Immature natural killer cell (primary cell): ENCODE data around the gene ADIPOR2. TPM values are rescaled to one million over a fixed set of nuclear protein-coding genes. Genes with fewer than 3 reads are reported as not detected.

Experiments used
- DNase-seq, 3 donors: peaks; one replicate each; pipeline ENCODE4 v3.0.0; 2022; ENCODE audit warnings: mixed read lengths in 1 of 3
- H3K27ac Mint-ChIP-seq, 6 donors: one replicate each; pipeline ENCODE4 v1.8.0; 2020; ENCODE audit warnings: mixed read lengths in 6 of 6, mild to moderate bottlenecking in 5 of 6, inconsistent platforms in 4 of 6, moderate library complexity in 3 of 6
- H3K27me3 Mint-ChIP-seq, 3 donors: one replicate each; pipeline ENCODE4 v1.8.0; 2020 to 2021; ENCODE audit warnings: low read depth in 3 of 3, mild to moderate bottlenecking in 3 of 3, mixed read lengths in 3 of 3, moderate library complexity in 3 of 3, inconsistent platforms in 1 of 3
- H3K36me3 Mint-ChIP-seq, 3 donors: one replicate each; pipeline ENCODE4 v1.8.0; 2020; ENCODE audit warnings: mixed read lengths in 3 of 3, inconsistent platforms in 2 of 3, mild to moderate bottlenecking in 2 of 3
- H3K4me1 Mint-ChIP-seq, 2 donors: one replicate each; pipeline ENCODE4 v1.8.0; 2020; ENCODE audit warnings: inconsistent platforms in 2 of 2, mild to moderate bottlenecking in 2 of 2, mixed read lengths in 2 of 2, moderate library complexity in 1 of 2
- H3K4me3 Mint-ChIP-seq, 5 donors: one replicate each; pipeline ENCODE4 v1.8.0; 2020; ENCODE audit warnings: mild to moderate bottlenecking in 5 of 5, mixed read lengths in 5 of 5, inconsistent platforms in 3 of 5, moderate library complexity in 3 of 5
- H3K9me3 Mint-ChIP-seq, 6 donors: one replicate each; pipeline ENCODE4 v1.8.0; 2020; ENCODE audit warnings: mild to moderate bottlenecking in 6 of 6, mixed read lengths in 6 of 6, inconsistent platforms in 4 of 6, moderate library complexity in 3 of 6
- polyA plus RNA-seq, 3 donors: library from polyadenylated mRNA; unstranded; fragments of 300-500 nt; fragmentation: Illumina TruSeq; gene quantifications; one replicate each; pipeline ENCODE4 v1.2.3, GENCODE V29; 2021

The ADIPOR2 gene
- polyA plus RNA-seq, 3 donors from 2014 or later, result 4.6 to 11.3 (median 4.7) TPM

DNA sequence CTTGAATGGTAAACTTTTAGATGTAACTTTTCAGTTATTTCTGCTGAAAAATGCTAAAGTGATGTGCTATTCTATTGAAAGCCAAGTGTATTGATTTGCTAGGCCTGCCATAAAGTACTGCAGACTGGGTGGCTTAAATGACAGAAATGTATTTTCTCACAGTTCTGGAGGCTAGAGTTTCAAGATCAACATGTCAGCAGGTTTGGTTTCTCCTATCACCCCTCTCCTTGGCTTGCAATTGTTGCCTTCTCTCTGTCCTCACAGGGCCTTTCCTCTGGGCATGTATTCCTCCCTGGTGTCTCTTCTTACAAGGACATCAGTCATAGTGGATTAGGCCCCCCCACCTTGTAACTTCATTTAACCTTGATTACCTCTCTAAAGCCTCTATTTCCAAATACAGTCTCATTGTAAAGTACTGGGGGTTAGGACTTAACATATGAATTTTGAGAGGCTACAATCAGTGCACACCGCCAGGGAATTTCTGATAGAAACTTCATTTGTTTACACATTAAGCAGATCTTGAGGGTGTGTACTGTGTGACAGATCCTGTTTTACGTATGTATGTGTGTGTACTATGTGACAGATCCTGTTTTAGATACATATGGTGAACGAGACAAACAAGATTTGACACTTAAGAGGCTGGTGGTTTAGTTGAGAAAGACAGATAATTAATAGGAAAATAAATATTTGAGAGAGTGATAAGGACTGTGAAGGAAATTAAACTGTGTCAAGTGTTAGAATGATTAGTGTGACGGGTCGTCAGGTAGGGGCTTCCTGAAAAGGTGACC is 49.5 kb downstream of the ADIPOR2 start:
- no peaks in the 10 kb centered on the region for H3K9me3 Mint-ChIP-seq
- DNase-seq, result peak; percentile 40 to 57 (median 55)
- peak overlapping the region; percentile 36 to 74 (median 66) for H3K4me3 Mint-ChIP-seq
- peaks cover 63 to 72% of the 10 kb centered on the region in 2 donors for H3K4me1 Mint-ChIP-seq
- peak overlapping the region; percentile 89 to 94 (median 92) for H3K27ac Mint-ChIP-seq
- H3K27me3 Mint-ChIP-seq, result peaks cover 0 to 2% (median 0%) of the 10 kb centered on the region in 3 donors
- peaks cover 0 to 2% (median 2%) of the 10 kb centered on the region in 3 donors for H3K36me3 Mint-ChIP-seq

GRCh38 chr12:1741154-1741949 is 50.5 kb downstream of the ADIPOR2 start:
- Mint-ChIP-seq H3K4me3 (peak overlapping the region; percentile 47 to 74 (median 66)), H3K4me1 (peaks cover 63 to 80% of the 10 kb centered on the region in 2 donors), H3K9me3 (peaks cover 0 to 2% (median 0%) of the 10 kb centered on the region in 6 donors), H3K27ac (peak overlapping the region; percentile 89 to 94 (median 92)), H3K36me3 (peaks cover 6 to 7% (median 6%) of the 10 kb centered on the region in 3 donors), H3K27me3 (peaks cover 0 to 2% (median 0%) of the 10 kb centered on the region in 3 donors)
- DNase-seq, result no peak

DNA sequence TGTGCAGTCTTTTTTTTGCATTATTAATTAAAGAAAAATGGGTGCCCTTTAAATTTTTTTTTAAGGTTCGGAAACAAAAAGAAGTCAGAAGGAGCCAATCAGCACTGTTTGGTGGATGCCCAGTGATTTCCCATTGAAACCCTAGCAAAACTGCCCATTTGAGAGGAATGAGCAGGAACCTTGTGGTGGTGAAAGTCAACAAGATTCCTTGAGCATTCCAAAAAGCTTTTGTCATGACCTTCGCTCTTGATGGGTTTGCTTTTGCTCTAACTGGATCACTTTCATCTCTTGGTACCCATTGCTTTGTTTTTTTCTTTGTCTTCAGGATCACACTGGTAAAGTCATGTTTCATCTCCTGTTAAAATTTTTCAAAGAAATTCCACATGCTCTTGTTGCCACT is 54.1 kb downstream of the ADIPOR2 start:
- Mint-ChIP-seq H3K27me3 (peaks cover 0 to 6% (median 0%) of the 10 kb centered on the region in 3 donors), H3K4me3 (no peak overlapping the region), H3K9me3 (peaks cover 0 to 14% (median 9%) of the 10 kb centered on the region in 6 donors), H3K27ac (no peak overlapping the region), H3K4me1 (peaks cover 42 to 75% of the 10 kb centered on the region in 2 donors), H3K36me3 (peaks cover 15 to 28% (median 23%) of the 10 kb centered on the region in 3 donors)
- DNase-seq, result no peak

DNA sequence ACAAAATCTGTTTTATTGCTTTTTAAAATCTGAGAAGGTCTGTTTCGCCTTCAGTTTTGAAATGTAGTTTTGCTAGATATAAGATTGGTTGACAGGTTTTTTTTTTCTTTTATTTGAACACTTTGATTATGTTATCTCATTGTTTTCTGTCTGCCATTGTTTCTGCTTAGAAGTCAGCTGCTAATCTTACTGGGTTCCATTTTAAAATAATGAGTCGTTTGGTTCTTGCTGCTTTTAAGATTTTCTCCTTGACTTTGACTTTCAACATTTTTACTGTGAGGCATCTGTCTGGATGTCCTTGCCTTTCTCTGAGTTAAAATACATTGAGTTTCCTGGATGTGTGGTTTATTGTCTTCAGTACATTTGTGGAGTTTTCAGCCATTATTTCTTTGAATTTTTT is 56.7 kb downstream of the ADIPOR2 start:
- H3K4me1 Mint-ChIP-seq, result peaks cover 26 to 67% of the 10 kb centered on the region in 2 donors
- H3K27me3 Mint-ChIP-seq, result peaks cover 0 to 6% (median 0%) of the 10 kb centered on the region in 3 donors
- H3K9me3 Mint-ChIP-seq, result peaks cover 0 to 14% (median 9%) of the 10 kb centered on the region in 6 donors
- peaks cover 15 to 28% (median 23%) of the 10 kb centered on the region in 3 donors for H3K36me3 Mint-ChIP-seq
- no peak for DNase-seq
- H3K4me3 Mint-ChIP-seq, result no peak overlapping the region
- peak overlapping the region in 3 of 6 donors; percentile 34 to 60 (median 52) for H3K27ac Mint-ChIP-seq

- Mint-ChIP-seq H3K9me3 (peaks cover 0 to 14% (median 9%) of the 10 kb centered on the region in 6 donors), H3K4me1 (peaks cover 28 to 71% of the 10 kb centered on the region in 2 donors), H3K36me3 (peaks cover 15 to 28% (median 23%) of the 10 kb centered on the region in 3 donors), H3K4me3 (no peak overlapping the region), H3K27ac (peak overlapping the region in 3 of 6 donors; percentile 41 to 76 (median 71)), H3K27me3 (peaks cover 0 to 6% (median 0%) of the 10 kb centered on the region in 3 donors)
- no peak for DNase-seq
These were observed 58.1 kb downstream of the ADIPOR2 start for GRCh38 chr12:1749019-1749418.

GRCh38 chr12:1750300-1750699 is 59.4 kb downstream of the ADIPOR2 start:
- no peak for DNase-seq
- peaks cover 0 to 4% (median 0%) of the 10 kb centered on the region in 3 donors for H3K27me3 Mint-ChIP-seq
- H3K4me1 Mint-ChIP-seq, result peaks cover 28 to 67% of the 10 kb centered on the region in 2 donors
- H3K9me3 Mint-ChIP-seq, result peaks cover 0 to 14% (median 9%) of the 10 kb centered on the region in 6 donors
- H3K4me3 Mint-ChIP-seq, result no peak overlapping the region
- H3K27ac Mint-ChIP-seq, result no peak overlapping the region
- H3K36me3 Mint-ChIP-seq, result peaks cover 15 to 33% (median 27%) of the 10 kb centered on the region in 3 donors

- Mint-ChIP-seq H3K36me3 (peaks cover 8 to 41% (median 15%) of the 10 kb centered on the region in 3 donors), H3K4me3 (no peak overlapping the region), H3K4me1 (peaks cover 12 to 35% of the 10 kb centered on the region in 2 donors), H3K27me3 (no peaks in the 10 kb centered on the region), H3K27ac (peak overlapping the region in 2 of 6 donors; percentile 12 to 69), H3K9me3 (no peaks in the 10 kb centered on the region)
- DNase-seq, result no peak
These were observed 67.5 kb downstream of the ADIPOR2 start for GRCh38 chr12:1758376-1758775.

DNA sequence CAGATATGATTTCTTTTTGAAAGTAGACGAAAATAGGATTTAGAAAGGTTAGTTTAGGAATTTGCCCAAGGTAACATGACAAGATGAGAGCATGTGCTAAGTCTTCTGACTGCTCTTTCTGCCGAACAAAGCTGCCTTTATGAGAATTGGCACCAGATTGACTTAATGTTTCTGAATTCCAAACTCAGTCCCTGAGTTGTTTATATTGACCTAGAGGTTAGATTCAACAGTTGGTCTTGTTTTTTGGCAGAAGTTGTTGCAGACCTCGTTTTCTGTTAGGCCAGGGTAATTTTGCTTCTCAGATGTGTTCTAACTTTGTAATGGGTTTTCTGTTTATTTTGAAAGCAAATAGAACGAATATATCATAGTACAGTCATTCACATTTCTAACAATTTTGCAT is 68.0 kb downstream of the ADIPOR2 start:
- no peaks in the 10 kb centered on the region for H3K9me3 Mint-ChIP-seq
- no peaks in the 10 kb centered on the region for H3K27me3 Mint-ChIP-seq
- H3K4me1 Mint-ChIP-seq, result peaks cover 12 to 36% of the 10 kb centered on the region in 2 donors
- peak overlapping the region in 2 of 6 donors; percentile 36 to 50 for H3K27ac Mint-ChIP-seq
- DNase-seq, result no peak
- H3K36me3 Mint-ChIP-seq, result peaks cover 8 to 41% (median 15%) of the 10 kb centered on the region in 3 donors
- H3K4me3 Mint-ChIP-seq, result no peak overlapping the region

- H3K9me3 Mint-ChIP-seq, result no peaks in the 10 kb centered on the region
- no peaks in the 10 kb centered on the region for H3K27me3 Mint-ChIP-seq
- H3K27ac Mint-ChIP-seq, result peak overlapping the region in 1 of 6 donors; percentile 36
- peaks cover 16 to 41% of the 10 kb centered on the region in 2 donors for H3K4me1 Mint-ChIP-seq
- peaks cover 7 to 27% (median 15%) of the 10 kb centered on the region in 3 donors for H3K36me3 Mint-ChIP-seq
- no peak for DNase-seq
- H3K4me3 Mint-ChIP-seq, result no peak overlapping the region
These were observed 69.9 kb downstream of the ADIPOR2 start for GRCh38 chr12:1760566-1761382.

GRCh38 chr12:1761857-1762256 is 71.0 kb downstream of the ADIPOR2 start:
- Mint-ChIP-seq H3K9me3 (no peaks in the 10 kb centered on the region), H3K4me3 (no peak overlapping the region), H3K27me3 (no peaks in the 10 kb centered on the region), H3K27ac (peak overlapping the region in 1 of 6 donors; percentile 9), H3K36me3 (peaks cover 5 to 27% (median 10%) of the 10 kb centered on the region in 3 donors), H3K4me1 (peaks cover 19 to 46% of the 10 kb centered on the region in 2 donors)
- no peak for DNase-seq

DNA sequence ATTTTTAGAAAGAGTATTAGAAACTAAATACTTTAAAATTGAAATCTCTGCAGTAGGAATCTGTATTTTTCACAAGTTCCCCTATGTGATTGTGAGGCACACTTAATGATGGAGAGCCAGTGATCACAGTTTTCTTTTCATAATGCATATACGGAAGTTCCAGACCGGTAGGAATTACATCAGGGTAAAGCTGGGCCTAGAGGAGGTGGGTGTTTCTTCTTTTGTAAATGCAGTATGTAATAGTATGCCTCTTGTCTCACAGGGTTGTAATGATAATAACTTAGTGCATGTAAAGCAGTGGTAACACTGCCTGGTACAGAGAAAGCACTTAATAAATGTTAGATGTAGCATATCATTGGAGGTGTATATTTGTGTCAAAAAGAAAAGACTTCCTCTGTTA is 72.3 kb downstream of the ADIPOR2 start:
- Mint-ChIP-seq H3K4me1 (peaks cover 22 to 50% of the 10 kb centered on the region in 2 donors), H3K27ac (no peak overlapping the region), H3K4me3 (no peak overlapping the region), H3K36me3 (peaks cover 5 to 19% (median 10%) of the 10 kb centered on the region in 3 donors), H3K27me3 (no peaks in the 10 kb centered on the region), H3K9me3 (no peaks in the 10 kb centered on the region)
- DNase-seq, result no peak

DNA sequence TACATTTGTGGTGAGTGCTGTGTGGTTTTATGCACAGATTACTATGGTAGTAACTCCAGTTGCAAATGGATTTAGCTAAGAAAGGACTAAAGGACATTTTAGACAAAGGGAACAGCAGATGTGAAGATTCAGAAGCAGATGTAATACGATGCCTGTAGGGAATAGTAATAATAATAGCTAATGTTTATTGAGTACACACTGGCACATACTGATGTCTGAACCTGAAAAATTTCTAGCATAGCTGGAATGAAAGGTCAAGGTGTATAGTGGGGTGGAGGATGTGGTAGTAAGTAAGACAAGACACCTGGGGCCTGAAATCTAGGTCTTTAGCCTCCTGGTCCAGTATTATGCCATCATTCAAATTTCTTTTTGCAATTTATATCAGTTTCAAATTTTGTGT is 75.2 kb downstream of the ADIPOR2 start:
- Mint-ChIP-seq H3K4me1 (peaks cover 17 to 45% of the 10 kb centered on the region in 2 donors), H3K9me3 (no peaks in the 10 kb centered on the region), H3K27me3 (no peaks in the 10 kb centered on the region), H3K36me3 (no peaks in the 10 kb centered on the region), H3K4me3 (no peak overlapping the region), H3K27ac (peak overlapping the region in 3 of 6 donors; percentile 9 to 51 (median 20))
- no peak for DNase-seq
